WTC11 (cell line): Measurements from ENCODE around the gene MFSD11. TPM values are rescaled to one million over a fixed set of nuclear protein-coding genes. Genes with fewer than 3 reads are reported as not detected.

Source experiments
- ATAC-seq: fragments of 200-7000 bp; cut with Tn5 transposase; 2 replicates; pipeline ENCODE4 v1.10.0; 2021; ENCODE audit warnings: mild to moderate bottlenecking, moderate library complexity
- CTCF ChIA-PET: fragments of 300-600 bp; sonication (Branson Sonifier 250); formaldehyde crosslinking; loops from one replicate; lab custom pipeline; 2021; ENCODE audit warnings: antibody characterized with exemption; lab: Charles Lee
- POLR2A ChIA-PET: fragments of 350-600 bp; sonication (Branson Sonifier 250); formaldehyde crosslinking; loops from one replicate; lab custom pipeline; 2021; ENCODE audit warnings: antibody characterized with exemption; lab: Charles Lee
- DNase-seq: peaks from one replicate; pipeline ENCODE4 v3.0.0; 2021; ENCODE audit warnings: low spot score
- H3K27ac Mint-ChIP-seq: 2 replicates; pipeline ENCODE4 v1.8.0; 2021; ENCODE audit warnings: mixed read lengths
- H3K27me3 Mint-ChIP-seq: 2 replicates; pipeline ENCODE4 v1.8.0; 2021; ENCODE audit warnings: low read depth, mild to moderate bottlenecking, moderate library complexity, mixed read lengths
- H3K36me3 Mint-ChIP-seq: 2 replicates; pipeline ENCODE4 v1.8.0; 2021; ENCODE audit warnings: mixed read lengths
- H3K4me1 Mint-ChIP-seq: 2 replicates; pipeline ENCODE4 v1.8.0; 2022; ENCODE audit warnings: mixed read lengths
- H3K4me3 Mint-ChIP-seq: 2 replicates; pipeline ENCODE4 v1.8.0; 2021; ENCODE audit warnings: mild to moderate bottlenecking, moderate library complexity, mixed read lengths
- H3K9me3 Mint-ChIP-seq: 2 replicates; pipeline ENCODE4 v1.8.0; 2021; ENCODE audit warnings: mixed read lengths
- ATF1 ChIP-seq: sonication (generic); formaldehyde crosslinking; IDR thresholded peaks from 2 replicates; pipeline ENCODE4 v1.8.1; 2023; ENCODE audit warnings: mild to moderate bottlenecking, moderate library complexity, missing genetic modification reagents
- ATF6 ChIP-seq: sonication (generic); formaldehyde crosslinking; IDR thresholded peaks from 2 replicates; pipeline ENCODE4 v1.8.1; 2023; ENCODE audit warnings: mild to moderate bottlenecking, missing genetic modification reagents
- CREM ChIP-seq: sonication (generic); formaldehyde crosslinking; IDR thresholded peaks from 2 replicates; pipeline ENCODE4 v1.8.1; 2022; ENCODE audit warnings: mild to moderate bottlenecking, missing genetic modification reagents, moderate library complexity
- E2F1 ChIP-seq: sonication (generic); formaldehyde crosslinking; IDR thresholded peaks from 2 replicates; pipeline ENCODE4 v1.8.0; 2022; ENCODE audit warnings: mild to moderate bottlenecking, missing genetic modification reagents
- EMX1 ChIP-seq: fragments of 250-450 bp; sonication (Bioruptor Pico); IDR thresholded peaks from 2 replicates; pipeline ENCODE4 v1.8.0; 2021; ENCODE audit warnings: mild to moderate bottlenecking
- JAZF1 ChIP-seq: fragments of 250-450 bp; sonication (Bioruptor Pico); IDR thresholded peaks from 2 replicates; pipeline ENCODE4 v1.9.0; 2021; ENCODE audit warnings: moderate library complexity, mild to moderate bottlenecking, inconsistent platforms
- NR1H2 ChIP-seq: sonication (generic); formaldehyde crosslinking; IDR thresholded peaks from 2 replicates; pipeline ENCODE4 v1.9.0; 2021; ENCODE audit warnings: mild to moderate bottlenecking, moderate library complexity, missing genetic modification reagents
- RELA ChIP-seq: sonication (generic); formaldehyde crosslinking; IDR thresholded peaks from 2 replicates; pipeline ENCODE4 v1.8.1; 2022; ENCODE audit warnings: missing genetic modification reagents, mild to moderate bottlenecking, borderline replicate concordance
- RORB ChIP-seq: fragments of 250-450 bp; sonication (Bioruptor Pico); IDR thresholded peaks from 2 replicates; pipeline ENCODE4 v1.9.0; 2021; ENCODE audit warnings: mild to moderate bottlenecking
- SMAD4 ChIP-seq: sonication (generic); formaldehyde crosslinking; IDR thresholded peaks from 2 replicates; pipeline ENCODE4 v1.8.0; 2022; ENCODE audit warnings: mild to moderate bottlenecking, missing genetic modification reagents
- SOX15 ChIP-seq: fragments of 250-450 bp; sonication (Bioruptor Pico); IDR thresholded peaks from 2 replicates; pipeline ENCODE4 v1.9.0; 2021; ENCODE audit warnings: mild to moderate bottlenecking
- SP1 ChIP-seq: sonication (generic); formaldehyde crosslinking; conservative IDR thresholded peaks from 2 replicates; pipeline ENCODE4 v1.8.1; 2022; ENCODE audit warnings: missing genetic modification reagents
- USF1 ChIP-seq: sonication (generic); formaldehyde crosslinking; IDR thresholded peaks from 2 replicates; pipeline ENCODE4 v1.8.0; 2022; ENCODE audit warnings: mild to moderate bottlenecking, missing genetic modification reagents
- ZBTB21 ChIP-seq: sonication (generic); formaldehyde crosslinking; IDR thresholded peaks from 2 replicates; pipeline ENCODE4 v1.8.1; 2023; ENCODE audit warnings: mild to moderate bottlenecking, missing genetic modification reagents, borderline replicate concordance
- ZNF121 ChIP-seq: sonication (generic); formaldehyde crosslinking; IDR thresholded peaks from 2 replicates; pipeline ENCODE4 v1.8.0; 2023; ENCODE audit warnings: missing genetic modification reagents
- ZNF317 ChIP-seq: sonication (generic); formaldehyde crosslinking; IDR thresholded peaks from 2 replicates; pipeline ENCODE4 v1.8.1; 2023; ENCODE audit warnings: low read depth, mild to moderate bottlenecking, moderate library complexity, missing genetic modification reagents, borderline replicate concordance
- ZNF423 ChIP-seq: fragments of 250-450 bp; sonication (Bioruptor Pico); IDR thresholded peaks from 2 replicates; pipeline ENCODE4 v2.1.2; 2022; ENCODE audit warnings: mild to moderate bottlenecking, moderate library complexity
- ZNF512 ChIP-seq: sonication (generic); formaldehyde crosslinking; IDR thresholded peaks from 2 replicates; pipeline ENCODE4 v1.8.1; 2022; ENCODE audit warnings: missing genetic modification reagents, borderline replicate concordance
- ZNF671 ChIP-seq: fragments of 250-450 bp; sonication (Bioruptor Pico); IDR thresholded peaks from 2 replicates; pipeline ENCODE4 v1.8.0; 2021; ENCODE audit warnings: mild to moderate bottlenecking
- total RNA-seq: library from RNA; stranded (reverse); gene quantifications from 3 replicates; pipeline ENCODE4 v1.2.3, GENCODE V29; 2021
- TF ChIP-seq, protein P1 (sequence below): sonication (generic); formaldehyde crosslinking; IDR thresholded peaks from 2 replicates; pipeline ENCODE4 v1.8.0; 2023; ENCODE audit warnings: missing genetic modification reagents, mild to moderate bottlenecking, borderline replicate concordance
- TF ChIP-seq, protein P2 (sequence below): fragments of 250-450 bp; sonication (Bioruptor Pico); IDR thresholded peaks from 2 replicates; pipeline ENCODE4 v1.8.0; 2021; ENCODE audit warnings: mild to moderate bottlenecking

MFSD11 gene
- total RNA-seq, 1 experiment from 2014 or later = 16.6 TPM

DNA sequence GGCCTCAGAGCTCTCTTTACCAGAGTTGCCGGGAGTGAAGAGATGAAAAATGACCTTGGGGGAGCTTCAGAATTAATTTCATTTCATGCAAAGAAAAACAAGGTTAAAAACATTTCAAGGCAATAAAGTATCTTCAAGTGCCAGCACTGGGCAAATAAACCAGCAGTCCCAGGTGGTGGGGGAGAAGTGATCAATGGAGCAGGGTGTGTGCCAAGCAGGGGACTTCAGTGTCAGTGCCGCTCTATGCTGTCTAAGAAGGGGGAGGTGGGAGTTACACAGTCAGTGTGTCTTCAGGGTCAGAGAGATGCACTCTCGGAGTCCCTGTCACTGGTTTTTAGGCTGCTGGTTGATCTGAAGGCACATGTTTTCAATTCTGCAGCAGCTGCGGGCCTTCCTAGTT is 73.0 kb downstream of the MFSD11 start (continued):
- TF ChIP-seq, protein P1, sequence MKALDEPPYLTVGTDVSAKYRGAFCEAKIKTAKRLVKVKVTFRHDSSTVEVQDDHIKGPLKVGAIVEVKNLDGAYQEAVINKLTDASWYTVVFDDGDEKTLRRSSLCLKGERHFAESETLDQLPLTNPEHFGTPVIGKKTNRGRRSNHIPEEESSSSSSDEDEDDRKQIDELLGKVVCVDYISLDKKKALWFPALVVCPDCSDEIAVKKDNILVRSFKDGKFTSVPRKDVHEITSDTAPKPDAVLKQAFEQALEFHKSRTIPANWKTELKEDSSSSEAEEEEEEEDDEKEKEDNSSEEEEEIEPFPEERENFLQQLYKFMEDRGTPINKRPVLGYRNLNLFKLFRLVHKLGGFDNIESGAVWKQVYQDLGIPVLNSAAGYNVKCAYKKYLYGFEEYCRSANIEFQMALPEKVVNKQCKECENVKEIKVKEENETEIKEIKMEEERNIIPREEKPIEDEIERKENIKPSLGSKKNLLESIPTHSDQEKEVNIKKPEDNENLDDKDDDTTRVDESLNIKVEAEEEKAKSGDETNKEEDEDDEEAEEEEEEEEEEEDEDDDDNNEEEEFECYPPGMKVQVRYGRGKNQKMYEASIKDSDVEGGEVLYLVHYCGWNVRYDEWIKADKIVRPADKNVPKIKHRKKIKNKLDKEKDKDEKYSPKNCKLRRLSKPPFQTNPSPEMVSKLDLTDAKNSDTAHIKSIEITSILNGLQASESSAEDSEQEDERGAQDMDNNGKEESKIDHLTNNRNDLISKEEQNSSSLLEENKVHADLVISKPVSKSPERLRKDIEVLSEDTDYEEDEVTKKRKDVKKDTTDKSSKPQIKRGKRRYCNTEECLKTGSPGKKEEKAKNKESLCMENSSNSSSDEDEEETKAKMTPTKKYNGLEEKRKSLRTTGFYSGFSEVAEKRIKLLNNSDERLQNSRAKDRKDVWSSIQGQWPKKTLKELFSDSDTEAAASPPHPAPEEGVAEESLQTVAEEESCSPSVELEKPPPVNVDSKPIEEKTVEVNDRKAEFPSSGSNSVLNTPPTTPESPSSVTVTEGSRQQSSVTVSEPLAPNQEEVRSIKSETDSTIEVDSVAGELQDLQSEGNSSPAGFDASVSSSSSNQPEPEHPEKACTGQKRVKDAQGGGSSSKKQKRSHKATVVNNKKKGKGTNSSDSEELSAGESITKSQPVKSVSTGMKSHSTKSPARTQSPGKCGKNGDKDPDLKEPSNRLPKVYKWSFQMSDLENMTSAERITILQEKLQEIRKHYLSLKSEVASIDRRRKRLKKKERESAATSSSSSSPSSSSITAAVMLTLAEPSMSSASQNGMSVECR (CRISPR knock-in tag) = no peak
- TF ChIP-seq USF1 (no peak), ATF6 (CRISPR knock-in tag) (no peak)

- DNase-seq = no peak
- no peak overlapping the region for H3K4me3 Mint-ChIP-seq
- POLR2A ChIA-PET = no interaction called here
- H3K9me3 Mint-ChIP-seq = peaks cover 6% of the 10 kb centered on the region
- H3K36me3 Mint-ChIP-seq = peaks cover 3% of the 10 kb centered on the region; the same call in 1 of the 2 replicates
- no peak overlapping the region for H3K27ac Mint-ChIP-seq
- H3K4me1 Mint-ChIP-seq = peaks cover 6% of the 10 kb centered on the region
- no peak for ATAC-seq
- no peak for TF ChIP-seq JAZF1 (CRISPR knock-in tag)
- TF ChIP-seq ZNF121 (CRISPR knock-in tag) = peak; percentile 79; the same call in 1 of the 2 replicates
- TF ChIP-seq RORB (CRISPR knock-in tag) = no peak
- TF ChIP-seq, all 79 proteins: peak for 1
- H3K27me3 Mint-ChIP-seq = no peaks in the 10 kb centered on the region
- CTCF ChIA-PET = interaction anchor here (0.6 kb wide), 2 partner anchors 17 to 65 kb away, joined by 3 read pairs; no protein-coding TSS in a partner anchor
These were observed 73.9 kb downstream of the MFSD11 start for GRCh38 chr17:76811834-76812233.

DNA sequence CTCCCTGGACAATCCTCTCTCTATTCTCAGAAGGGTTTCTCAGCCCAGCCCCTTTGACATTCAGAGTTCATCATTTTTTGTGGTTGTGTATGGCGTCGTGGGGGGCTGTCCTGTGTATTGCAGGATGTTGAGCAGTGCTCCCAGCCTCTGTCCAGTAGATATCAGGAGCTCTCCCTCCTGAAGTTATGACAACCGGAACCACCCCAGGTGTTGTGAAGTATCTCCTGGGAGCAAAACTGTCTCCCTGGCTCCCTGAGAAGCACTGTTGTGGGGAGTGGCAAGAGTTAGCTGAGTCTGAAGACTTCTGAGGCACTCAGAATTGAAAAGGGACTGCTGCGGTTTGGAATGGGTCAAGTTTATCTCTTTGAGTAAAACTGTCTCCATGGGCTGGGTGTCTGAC is 74.3 kb downstream of the MFSD11 start:
- peaks cover 2% of the 10 kb centered on the region; the same call in 1 of the 2 replicates for H3K9me3 Mint-ChIP-seq
- DNase-seq (no peak), ATAC-seq (no peak)
- ChIA-PET CTCF (interaction anchor here (0.6 kb wide), 2 partner anchors 17 to 65 kb away, joined by 3 read pairs; no protein-coding TSS in a partner anchor), POLR2A (no interaction called here)
- no peak overlapping the region for H3K27ac Mint-ChIP-seq
- H3K36me3 Mint-ChIP-seq = no peaks in the 10 kb centered on the region
- no peaks in the 10 kb centered on the region for H3K27me3 Mint-ChIP-seq
- H3K4me3 Mint-ChIP-seq = no peak overlapping the region
- peaks cover 7% of the 10 kb centered on the region for H3K4me1 Mint-ChIP-seq
- no peak for TF ChIP-seq EMX1
- TF ChIP-seq ZNF671 (CRISPR knock-in tag) = no peak
- no peak for TF ChIP-seq ZNF423
- no peak for TF ChIP-seq ATF1 (CRISPR knock-in tag)
- no peak for TF ChIP-seq ATF6 (CRISPR knock-in tag)
- no peak for TF ChIP-seq E2F1
- TF ChIP-seq NR1H2 = no peak
- no peak for TF ChIP-seq ZNF317
- TF ChIP-seq, protein P2, sequence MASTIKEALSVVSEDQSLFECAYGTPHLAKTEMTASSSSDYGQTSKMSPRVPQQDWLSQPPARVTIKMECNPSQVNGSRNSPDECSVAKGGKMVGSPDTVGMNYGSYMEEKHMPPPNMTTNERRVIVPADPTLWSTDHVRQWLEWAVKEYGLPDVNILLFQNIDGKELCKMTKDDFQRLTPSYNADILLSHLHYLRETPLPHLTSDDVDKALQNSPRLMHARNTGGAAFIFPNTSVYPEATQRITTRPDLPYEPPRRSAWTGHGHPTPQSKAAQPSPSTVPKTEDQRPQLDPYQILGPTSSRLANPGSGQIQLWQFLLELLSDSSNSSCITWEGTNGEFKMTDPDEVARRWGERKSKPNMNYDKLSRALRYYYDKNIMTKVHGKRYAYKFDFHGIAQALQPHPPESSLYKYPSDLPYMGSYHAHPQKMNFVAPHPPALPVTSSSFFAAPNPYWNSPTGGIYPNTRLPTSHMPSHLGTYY = no peak
- TF ChIP-seq SMAD4 (CRISPR knock-in tag) = no peak
- TF ChIP-seq RELA (CRISPR knock-in tag) = no peak
- no peak for TF ChIP-seq SP1
- TF ChIP-seq SOX15 (CRISPR knock-in tag) = no peak
- TF ChIP-seq CREM (CRISPR knock-in tag) = no peak
- TF ChIP-seq ZBTB21 (CRISPR knock-in tag) = no peak
- TF ChIP-seq ZNF512 (CRISPR knock-in tag) = no peak
